Nucleus accumbens (tissue), 56 donors: ENCODE data around the gene ARL6IP5.

Experiments
- DNase-seq, 56 donors: peaks; one replicate each; lab custom pipeline; 2025; lab: John Stamatoyannopoulos, UW

ARL6IP5 gene

DNA sequence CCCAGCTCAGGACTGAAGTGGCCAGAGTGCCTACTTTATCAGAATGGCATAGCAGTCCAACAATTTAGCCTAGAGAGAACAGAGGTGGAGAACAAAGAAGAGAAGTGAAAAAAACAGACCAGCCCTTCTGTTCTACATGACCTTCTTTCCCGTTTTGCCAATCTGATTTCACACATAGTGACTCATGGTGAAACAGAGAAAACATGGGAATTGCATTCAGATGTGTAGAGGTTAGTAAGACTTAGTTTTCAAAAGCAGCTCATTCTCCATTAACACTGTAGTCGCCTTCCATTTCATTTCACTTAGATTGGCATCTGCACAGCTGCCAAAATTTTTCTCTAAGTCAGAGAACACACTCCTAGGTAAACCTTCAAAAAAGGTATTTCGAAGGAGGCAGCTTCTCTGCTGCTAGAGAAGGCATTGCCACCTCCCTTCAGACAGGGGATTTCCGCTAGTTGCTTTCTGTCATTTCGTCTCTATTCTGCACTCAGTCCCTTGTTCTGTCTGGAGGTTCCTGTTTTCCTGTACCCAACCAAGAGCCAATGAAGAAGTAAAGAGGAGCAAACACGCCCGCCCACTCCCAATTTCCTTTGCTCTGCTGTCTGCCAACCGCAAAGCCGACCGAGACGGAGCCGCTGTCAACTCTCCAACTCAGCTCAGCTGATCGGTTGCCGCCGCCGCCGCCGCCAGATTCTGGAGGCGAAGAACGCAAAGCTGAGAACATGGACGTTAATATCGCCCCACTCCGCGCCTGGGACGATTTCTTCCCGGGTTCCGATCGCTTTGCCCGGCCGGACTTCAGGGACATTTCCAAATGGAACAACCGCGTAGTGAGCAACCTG lies at the start of gene ARL6IP5:
ARL6IP5 (plus strand) TSS at position 612 of the 842 bp plus-strand sequence; CDS start at position 723, 111 bp downstream.
- peak; percentile 62 to 97 (median 91) for DNase-seq

GRCh38 chr3:69044608-69045007 lies 40.1 kb upstream of the ARL6IP5 start:
- DNase-seq, result no peak

GRCh38 chr3:69048990-69049389 lies 35.7 kb upstream of the ARL6IP5 start:
- DNase-seq, result no peak

DNA sequence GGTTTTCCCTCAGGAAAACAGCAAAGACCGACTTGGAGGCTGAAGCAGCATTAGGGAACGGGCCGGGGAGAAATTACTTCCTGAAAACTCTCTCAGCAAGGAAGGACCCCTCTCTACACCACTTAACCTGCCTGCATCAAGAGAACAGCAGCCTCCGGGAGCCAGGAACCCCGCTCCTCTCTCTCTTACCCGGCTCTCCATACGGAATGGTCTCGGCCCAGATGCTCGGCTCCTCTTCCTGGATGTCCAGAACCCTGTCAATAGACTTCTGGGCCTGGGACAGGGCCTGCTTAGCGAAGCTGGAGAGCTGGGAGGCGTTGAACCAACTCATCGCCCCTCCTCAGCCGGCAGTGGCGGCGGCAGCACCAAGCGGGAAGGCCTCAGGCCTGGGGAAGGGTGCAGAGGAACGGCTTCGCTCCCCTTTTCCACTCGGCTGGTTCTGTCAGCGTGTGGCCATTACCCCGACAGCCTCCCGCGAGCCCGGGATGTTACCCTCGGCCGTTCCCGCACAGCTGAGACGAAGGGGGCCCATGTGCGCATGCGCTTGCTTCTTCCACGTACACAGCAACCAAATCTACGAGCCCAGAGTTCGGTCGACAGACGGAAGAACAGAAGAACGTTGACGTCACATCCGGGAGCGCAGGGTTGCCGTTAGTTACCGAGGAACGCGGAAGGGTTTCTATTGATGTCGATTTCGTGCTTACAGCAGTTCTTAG lies 32.8 kb upstream of the ARL6IP5 start, which contains the start of gene TMF1:
TMF1 (minus strand) TSS at position 578 of the 716 bp plus-strand sequence; CDS start at position 331, 247 bp downstream.
- no peak for DNase-seq

DNA sequence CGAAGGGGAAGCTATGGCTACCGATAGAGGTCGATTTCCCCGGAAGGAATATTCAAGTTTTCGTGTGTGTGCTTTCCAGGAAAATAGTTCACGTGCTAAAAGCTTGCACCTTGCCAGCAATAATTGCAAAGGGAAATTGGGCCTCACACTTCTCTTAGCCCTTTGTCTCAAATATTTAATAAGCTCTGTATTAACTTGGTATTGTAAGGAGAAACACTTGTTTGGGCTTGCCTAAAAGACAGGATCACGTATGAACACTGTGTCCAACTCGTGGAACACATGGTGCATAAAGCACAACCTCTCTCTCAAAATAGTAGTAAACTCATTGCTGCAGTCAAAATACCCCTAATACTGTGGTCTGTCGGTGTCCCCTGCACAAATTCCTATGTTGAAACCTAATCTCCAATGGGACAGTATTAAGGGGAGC lies 32.3 kb upstream of the ARL6IP5 start:
- DNase-seq, result no peak

DNA sequence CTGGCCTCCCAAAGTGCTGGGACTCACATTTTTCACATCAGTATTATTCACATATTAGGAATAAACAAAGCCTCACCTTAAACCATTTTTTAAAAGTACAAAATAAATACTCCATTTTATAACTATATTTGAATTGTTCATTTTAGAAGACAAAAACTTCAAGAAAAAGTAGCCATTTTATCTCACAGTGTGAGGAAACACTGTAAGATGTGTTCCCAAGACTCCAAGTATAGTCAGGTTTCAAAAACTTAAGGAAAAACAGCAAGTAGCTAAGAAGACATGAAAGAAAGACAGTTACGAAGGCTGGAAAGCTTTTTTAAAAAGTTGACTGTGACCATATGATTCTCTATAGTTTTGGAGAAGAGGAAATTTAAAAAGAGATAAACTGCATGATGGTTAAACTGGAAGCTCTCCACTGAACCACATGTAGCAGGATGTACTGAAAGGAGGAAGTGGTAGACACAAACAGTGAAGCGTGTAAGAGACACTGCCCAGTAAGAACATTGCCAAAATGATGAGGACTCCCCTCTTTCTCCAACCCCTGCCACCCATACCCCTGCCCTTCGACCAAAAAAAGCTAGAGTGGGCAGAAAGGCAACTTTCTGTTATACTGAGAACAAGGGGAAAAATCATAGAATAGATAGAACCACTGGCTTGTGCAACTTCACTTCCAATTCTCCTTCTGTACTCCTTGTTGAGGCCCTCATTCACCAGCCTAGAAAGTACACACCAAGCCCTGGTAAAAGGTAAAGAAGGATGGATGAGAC lies 26.4 kb upstream of the ARL6IP5 start:
- DNase-seq, result no peak

- DNase-seq, result no peak
Observed at GRCh38 chr3:69058947-69059224, 25.9 kb upstream of the ARL6IP5 start.

- no peak for DNase-seq
Observed at GRCh38 chr3:69059688-69060087, 25.0 kb upstream of the ARL6IP5 start.

GRCh38 chr3:69063636-69064035 lies 21.1 kb upstream of the ARL6IP5 start:
- no peak for DNase-seq

GRCh38 chr3:69065318-69065964 lies 19.3 kb upstream of the ARL6IP5 start:
- no peak for DNase-seq

GRCh38 chr3:69066121-69066520 lies 18.6 kb upstream of the ARL6IP5 start:
- no peak for DNase-seq

GRCh38 chr3:69072928-69073327 lies 11.8 kb upstream of the ARL6IP5 start:
- no peak for DNase-seq

DNA sequence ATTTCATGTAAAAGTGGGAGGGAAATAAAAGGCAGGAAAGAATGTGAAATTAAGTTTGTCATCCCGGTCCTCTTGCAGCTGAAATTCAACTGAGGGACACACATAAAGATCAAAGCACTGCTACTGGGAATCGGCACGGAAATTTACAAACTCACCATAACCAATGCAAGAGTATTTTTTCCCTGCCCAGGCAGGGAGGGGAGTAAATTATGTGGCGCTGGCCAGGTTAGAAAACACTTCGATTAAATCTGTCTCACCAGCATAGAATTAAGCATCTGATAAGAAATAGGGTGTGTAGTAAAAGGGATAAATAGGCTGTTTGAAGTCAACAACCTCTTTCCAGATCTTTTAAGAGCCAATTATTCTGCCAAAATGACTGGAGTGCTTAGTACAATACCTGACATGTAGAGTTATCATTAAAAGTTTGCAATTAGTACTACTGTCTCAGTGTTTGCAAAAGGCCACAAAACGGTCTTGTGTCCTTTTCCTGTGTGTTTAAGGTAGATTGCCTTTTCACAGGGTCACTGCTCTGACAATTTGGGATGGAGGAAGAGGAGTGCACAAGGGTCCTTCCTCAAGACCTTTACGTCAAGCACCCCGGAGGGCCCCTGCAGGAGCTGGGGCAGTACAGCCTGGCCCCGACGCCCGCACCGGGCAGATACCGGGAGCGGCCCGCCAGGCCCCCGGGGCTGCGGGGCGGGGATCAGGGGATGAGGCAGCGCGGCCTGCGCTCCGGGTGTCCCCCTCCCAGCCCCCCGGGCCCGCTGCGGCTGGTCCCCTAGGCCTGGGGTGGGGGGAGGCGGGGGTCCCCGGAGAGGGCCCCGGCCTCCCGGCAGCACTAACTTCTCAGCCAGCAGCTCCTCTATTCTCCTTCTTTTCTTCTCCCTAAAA lies 5.2 kb upstream of the ARL6IP5 start:
- peak in 6 of 56 donors; percentile 20 to 66 (median 44) for DNase-seq

- DNase-seq, result peak in 55 of 56 donors; percentile 47 to 97 (median 87)
Observed at GRCh38 chr3:69080233-69080920, 4.4 kb upstream of the ARL6IP5 start, which contains the start of gene UBA3. Gene UBA3, minus strand, starts transcription at chr3:69080365. Its CDS starts 12 bp downstream, at chr3:69080353.

GRCh38 chr3:69081583-69082262 lies 3.0 kb upstream of the ARL6IP5 start:
- no peak for DNase-seq

GRCh38 chr3:69082361-69082760 lies 2.4 kb upstream of the ARL6IP5 start:
- DNase-seq, result no peak

GRCh38 chr3:69082805-69083204 lies 1.9 kb upstream of the ARL6IP5 start:
- DNase-seq, result peak in 8 of 56 donors; percentile 7 to 42 (median 22)
